ENCODE measurements around the gene IDI1.

The IDI1 gene

DNA sequence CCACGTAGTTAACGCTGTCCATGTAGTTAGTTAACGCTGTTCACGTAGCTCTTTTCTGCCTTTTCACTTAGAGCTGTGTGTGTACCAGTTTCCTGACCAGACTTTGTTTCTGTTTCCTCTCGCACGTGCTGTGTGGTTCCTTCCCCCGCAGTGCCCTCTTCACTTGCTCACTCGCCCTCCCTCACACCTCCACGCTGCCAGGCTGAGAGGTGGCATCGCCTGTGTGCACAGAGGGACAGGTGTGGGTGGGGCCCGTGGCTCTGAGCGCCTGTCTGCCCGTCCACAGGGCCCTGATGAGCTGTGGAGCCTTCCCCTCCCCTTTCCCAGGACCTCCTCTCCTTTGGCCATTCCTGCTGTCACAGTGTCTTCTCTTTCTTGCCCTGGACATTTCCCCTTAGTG is 37.9 kb upstream of the IDI1 start:
- TF ChIP-seq, protein P1, sequence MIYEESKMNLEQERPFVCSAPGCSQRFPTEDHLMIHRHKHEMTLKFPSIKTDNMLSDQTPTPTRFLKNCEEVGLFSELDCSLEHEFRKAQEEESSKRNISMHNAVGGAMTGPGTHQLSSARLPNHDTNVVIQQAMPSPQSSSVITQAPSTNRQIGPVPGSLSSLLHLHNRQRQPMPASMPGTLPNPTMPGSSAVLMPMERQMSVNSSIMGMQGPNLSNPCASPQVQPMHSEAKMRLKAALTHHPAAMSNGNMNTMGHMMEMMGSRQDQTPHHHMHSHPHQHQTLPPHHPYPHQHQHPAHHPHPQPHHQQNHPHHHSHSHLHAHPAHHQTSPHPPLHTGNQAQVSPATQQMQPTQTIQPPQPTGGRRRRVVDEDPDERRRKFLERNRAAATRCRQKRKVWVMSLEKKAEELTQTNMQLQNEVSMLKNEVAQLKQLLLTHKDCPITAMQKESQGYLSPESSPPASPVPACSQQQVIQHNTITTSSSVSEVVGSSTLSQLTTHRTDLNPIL (CRISPR knock-in tag; IDR thresholded peaks at IDR 0.05; ENCODE audit: low read depth): no peak
- TF ChIP-seq CSDC2 (CRISPR knock-in tag; IDR thresholded peaks at IDR 0.05) (no peak), ZNF70 (CRISPR knock-in tag; IDR thresholded peaks at IDR 0.05) (no peak), ZNF565 (CRISPR knock-in tag; conservative IDR thresholded peaks at IDR 0.05; ENCODE audit: low read depth) (no peak), TOX (CRISPR knock-in tag; IDR thresholded peaks at IDR 0.05; ENCODE audit: borderline replicate concordance) (no peak), RARB (CRISPR knock-in tag; IDR thresholded peaks at IDR 0.05) (no peak), ARNTL (CRISPR knock-in tag; IDR thresholded peaks at IDR 0.05; ENCODE audit: borderline replicate concordance, low read depth) (no peak)
- ATAC-seq: no peak

DNA sequence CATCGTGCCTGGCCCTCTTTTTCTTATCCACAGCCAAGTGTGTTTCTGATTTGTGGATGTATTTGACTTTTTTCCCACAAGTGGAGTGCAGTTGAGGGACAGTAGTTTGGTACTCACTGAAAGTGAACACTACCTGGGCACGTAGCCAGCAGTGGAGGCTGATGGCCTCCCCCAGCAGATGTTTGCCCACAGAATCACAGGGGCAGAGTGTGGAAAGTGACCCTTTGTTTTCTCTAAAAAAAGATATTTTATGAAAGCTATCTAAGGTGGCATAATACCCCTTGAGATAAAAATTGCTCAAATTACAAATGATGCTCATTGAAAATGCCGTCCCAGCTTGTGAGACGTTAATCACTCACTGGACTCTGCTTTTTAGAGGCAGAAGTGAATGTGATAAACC is 36.3 kb upstream of the IDI1 start:
- TF ChIP-seq ISL1 (CRISPR knock-in tag; IDR thresholded peaks at IDR 0.05) (no peak), SNAI2 (CRISPR knock-in tag; IDR thresholded peaks at IDR 0.05) (no peak), ARNTL (CRISPR knock-in tag; IDR thresholded peaks at IDR 0.05; ENCODE audit: borderline replicate concordance, low read depth) (no peak), PPARA (CRISPR knock-in tag; IDR thresholded peaks at IDR 0.05; ENCODE audit: borderline replicate concordance) (no peak), OSR1 (CRISPR knock-in tag; IDR thresholded peaks at IDR 0.05) (no peak), ZNF8 (CRISPR knock-in tag; IDR thresholded peaks at IDR 0.05) (no peak), TOX (CRISPR knock-in tag; IDR thresholded peaks at IDR 0.05; ENCODE audit: borderline replicate concordance) (no peak), BACH2 (CRISPR knock-in tag; IDR thresholded peaks at IDR 0.05; ENCODE audit: borderline replicate concordance) (no peak), RARB (CRISPR knock-in tag; IDR thresholded peaks at IDR 0.05) (no peak), ESRRG (CRISPR knock-in tag; IDR thresholded peaks at IDR 0.05) (no peak)
- TF ChIP-seq, protein P2, sequence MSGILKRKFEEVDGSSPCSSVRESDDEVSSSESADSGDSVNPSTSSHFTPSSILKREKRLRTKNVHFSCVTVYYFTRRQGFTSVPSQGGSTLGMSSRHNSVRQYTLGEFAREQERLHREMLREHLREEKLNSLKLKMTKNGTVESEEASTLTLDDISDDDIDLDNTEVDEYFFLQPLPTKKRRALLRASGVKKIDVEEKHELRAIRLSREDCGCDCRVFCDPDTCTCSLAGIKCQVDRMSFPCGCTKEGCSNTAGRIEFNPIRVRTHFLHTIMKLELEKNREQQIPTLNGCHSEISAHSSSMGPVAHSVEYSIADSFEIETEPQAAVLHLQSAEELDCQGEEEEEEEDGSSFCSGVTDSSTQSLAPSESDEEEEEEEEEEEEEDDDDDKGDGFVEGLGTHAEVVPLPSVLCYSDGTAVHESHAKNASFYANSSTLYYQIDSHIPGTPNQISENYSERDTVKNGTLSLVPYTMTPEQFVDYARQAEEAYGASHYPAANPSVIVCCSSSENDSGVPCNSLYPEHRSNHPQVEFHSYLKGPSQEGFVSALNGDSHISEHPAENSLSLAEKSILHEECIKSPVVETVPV (CRISPR knock-in tag; IDR thresholded peaks at IDR 0.05): no peak
- TF ChIP-seq, protein P1 (CRISPR knock-in tag; IDR thresholded peaks at IDR 0.05; ENCODE audit: low read depth): no peak
- TF ChIP-seq, protein P3, sequence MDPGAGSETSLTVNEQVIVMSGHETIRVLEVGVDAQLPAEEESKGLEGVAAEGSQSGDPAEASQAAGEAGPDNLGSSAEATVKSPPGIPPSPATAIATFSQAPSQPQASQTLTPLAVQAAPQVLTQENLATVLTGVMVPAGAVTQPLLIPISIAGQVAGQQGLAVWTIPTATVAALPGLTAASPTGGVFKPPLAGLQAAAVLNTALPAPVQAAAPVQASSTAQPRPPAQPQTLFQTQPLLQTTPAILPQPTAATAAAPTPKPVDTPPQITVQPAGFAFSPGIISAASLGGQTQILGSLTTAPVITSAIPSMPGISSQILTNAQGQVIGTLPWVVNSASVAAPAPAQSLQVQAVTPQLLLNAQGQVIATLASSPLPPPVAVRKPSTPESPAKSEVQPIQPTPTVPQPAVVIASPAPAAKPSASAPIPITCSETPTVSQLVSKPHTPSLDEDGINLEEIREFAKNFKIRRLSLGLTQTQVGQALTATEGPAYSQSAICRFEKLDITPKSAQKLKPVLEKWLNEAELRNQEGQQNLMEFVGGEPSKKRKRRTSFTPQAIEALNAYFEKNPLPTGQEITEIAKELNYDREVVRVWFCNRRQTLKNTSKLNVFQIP (CRISPR knock-in tag; IDR thresholded peaks at IDR 0.05; ENCODE audit: borderline replicate concordance, low read depth): no peak
- TF ChIP-seq, protein P4, sequence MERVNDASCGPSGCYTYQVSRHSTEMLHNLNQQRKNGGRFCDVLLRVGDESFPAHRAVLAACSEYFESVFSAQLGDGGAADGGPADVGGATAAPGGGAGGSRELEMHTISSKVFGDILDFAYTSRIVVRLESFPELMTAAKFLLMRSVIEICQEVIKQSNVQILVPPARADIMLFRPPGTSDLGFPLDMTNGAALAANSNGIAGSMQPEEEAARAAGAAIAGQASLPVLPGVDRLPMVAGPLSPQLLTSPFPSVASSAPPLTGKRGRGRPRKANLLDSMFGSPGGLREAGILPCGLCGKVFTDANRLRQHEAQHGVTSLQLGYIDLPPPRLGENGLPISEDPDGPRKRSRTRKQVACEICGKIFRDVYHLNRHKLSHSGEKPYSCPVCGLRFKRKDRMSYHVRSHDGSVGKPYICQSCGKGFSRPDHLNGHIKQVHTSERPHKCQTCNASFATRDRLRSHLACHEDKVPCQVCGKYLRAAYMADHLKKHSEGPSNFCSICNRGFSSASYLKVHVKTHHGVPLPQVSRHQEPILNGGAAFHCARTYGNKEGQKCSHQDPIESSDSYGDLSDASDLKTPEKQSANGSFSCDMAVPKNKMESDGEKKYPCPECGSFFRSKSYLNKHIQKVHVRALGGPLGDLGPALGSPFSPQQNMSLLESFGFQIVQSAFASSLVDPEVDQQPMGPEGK (CRISPR knock-in tag; IDR thresholded peaks at IDR 0.05; ENCODE audit: borderline replicate concordance): no peak
- no peak for ATAC-seq

DNA sequence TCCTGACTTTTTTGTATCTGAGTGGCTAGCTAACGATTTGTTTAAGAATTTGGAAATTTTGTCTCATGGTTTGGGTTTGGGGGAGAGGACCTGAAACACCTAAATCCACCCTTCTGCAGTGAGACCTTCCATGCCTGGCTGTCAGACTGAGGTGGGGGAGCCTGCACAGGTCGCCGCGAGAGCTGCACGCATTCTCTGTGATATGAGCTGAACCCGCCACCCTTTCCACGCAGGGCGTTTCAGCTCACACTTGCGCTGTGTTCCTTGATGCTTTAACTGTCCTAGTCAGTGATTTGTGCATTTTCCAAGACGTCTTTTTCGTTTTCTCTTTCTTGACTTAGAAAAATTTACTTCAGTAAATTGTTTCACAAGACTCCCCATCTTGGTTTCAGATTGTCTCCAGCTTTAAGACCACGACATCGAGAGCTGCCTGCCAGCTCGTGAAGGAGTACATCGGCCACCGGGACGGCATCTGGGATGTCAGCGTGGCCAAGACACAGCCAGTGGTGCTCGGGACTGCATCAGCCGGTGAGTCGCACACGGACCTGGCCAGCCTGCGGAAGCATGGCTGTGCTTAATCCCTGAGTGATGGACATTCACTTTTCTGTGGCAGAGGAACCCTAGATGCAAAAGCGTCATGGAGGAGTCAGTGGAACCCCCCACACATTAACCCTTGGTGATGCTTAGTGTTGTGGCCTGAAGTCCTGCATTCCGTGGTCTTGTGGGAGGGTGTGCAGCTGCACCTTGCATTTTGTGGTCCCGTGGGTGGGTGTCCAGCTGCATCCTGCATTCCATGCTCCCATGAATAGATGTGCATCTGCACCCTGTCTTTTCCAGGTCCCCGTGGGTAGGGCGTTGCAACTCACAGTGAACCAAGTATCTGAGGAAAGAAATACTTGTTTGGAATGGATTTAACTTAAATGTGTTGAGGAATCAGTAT is 35.4 kb upstream of the IDI1 start:
- TF ChIP-seq, protein P1 (CRISPR knock-in tag; IDR thresholded peaks at IDR 0.05; ENCODE audit: low read depth): no peak
- TF ChIP-seq, protein P5, sequence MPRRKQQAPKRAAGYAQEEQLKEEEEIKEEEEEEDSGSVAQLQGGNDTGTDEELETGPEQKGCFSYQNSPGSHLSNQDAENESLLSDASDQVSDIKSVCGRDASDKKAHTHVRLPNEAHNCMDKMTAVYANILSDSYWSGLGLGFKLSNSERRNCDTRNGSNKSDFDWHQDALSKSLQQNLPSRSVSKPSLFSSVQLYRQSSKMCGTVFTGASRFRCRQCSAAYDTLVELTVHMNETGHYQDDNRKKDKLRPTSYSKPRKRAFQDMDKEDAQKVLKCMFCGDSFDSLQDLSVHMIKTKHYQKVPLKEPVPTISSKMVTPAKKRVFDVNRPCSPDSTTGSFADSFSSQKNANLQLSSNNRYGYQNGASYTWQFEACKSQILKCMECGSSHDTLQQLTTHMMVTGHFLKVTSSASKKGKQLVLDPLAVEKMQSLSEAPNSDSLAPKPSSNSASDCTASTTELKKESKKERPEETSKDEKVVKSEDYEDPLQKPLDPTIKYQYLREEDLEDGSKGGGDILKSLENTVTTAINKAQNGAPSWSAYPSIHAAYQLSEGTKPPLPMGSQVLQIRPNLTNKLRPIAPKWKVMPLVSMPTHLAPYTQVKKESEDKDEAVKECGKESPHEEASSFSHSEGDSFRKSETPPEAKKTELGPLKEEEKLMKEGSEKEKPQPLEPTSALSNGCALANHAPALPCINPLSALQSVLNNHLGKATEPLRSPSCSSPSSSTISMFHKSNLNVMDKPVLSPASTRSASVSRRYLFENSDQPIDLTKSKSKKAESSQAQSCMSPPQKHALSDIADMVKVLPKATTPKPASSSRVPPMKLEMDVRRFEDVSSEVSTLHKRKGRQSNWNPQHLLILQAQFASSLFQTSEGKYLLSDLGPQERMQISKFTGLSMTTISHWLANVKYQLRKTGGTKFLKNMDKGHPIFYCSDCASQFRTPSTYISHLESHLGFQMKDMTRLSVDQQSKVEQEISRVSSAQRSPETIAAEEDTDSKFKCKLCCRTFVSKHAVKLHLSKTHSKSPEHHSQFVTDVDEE (CRISPR knock-in tag; IDR thresholded peaks at IDR 0.05): no peak
- no peak for ATAC-seq

Measured in SK-N-SH treated with all-trans-retinoic acid at 6 μM for 48 hours (cell line).